ENCODE results near the gene ABHD16B. TPM values are rescaled to one million over a fixed set of nuclear protein-coding genes. Genes with fewer than 3 reads are reported as not detected.

The ABHD16B gene
- total and polyA plus RNA-seq, 2 donors (not counting 1 experiment from before 2014, with no cell fraction given), result not detected

DNA sequence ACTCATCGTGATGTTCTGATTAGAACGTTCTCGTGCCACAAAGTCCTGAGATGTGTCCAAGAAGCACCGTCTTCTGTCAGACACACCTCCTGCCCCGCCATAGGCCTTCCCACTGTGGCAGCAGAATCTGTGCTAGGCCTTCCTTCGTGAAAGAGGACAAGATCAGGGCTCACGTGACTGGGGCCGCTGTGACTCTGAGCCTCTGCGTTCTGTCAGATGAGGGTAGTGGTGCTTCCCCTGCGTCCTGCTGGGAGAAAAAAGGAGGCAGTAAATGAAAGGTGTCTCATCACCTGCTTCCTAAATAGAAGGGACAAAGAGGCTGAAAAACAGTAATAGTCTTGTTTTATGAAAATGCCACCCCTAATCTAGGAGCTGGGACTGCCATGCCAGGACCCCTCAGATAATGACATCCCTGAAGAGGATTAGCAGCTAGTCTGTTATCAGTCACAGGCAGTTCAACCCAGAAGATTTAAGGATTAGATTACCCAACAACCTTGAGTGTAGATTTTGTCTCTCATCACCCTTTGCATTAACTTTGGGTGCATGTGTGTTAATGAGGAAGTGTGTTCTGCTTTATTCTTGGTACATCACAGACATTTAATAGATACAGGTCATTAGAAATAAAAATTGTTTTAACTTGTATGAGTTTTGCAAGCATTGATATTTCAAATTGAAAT lies 37.7 kb downstream of the ABHD16B start:
- Mint-ChIP-seq H3K9me3 (ENCODE audit: insufficient read depth) (no peaks in the 10 kb centered on the region), H3K27me3 (no peaks in the 10 kb centered on the region), H3K27ac (peak overlapping the region; percentile 64), H3K4me1 (peaks cover 61% of the 10 kb centered on the region), H3K4me3 (no peak overlapping the region)
- no peak overlapping the region for H3K4me3 ChIP-seq (ENCODE audit: control extremely low read depth in 1 of 5, extremely low read depth in 1 of 5, insufficient read depth in 1 of 5, low read depth in 2 of 5, low read length in 4 of 5)
- ATAC-seq (ENCODE audit: low read depth) (no peak), DNase-seq (no peak)
- H3K36me3 ChIP-seq (replicated peaks in 1 of 2; ENCODE audit: control extremely low read depth in 1 of 2, control insufficient read depth in 1 of 2, extremely low read depth in 1 of 2, insufficient read depth in 2 of 2, low read length in 1 of 2), result peaks cover 0 to 11% of the 10 kb centered on the region in 2 experiments
- H3K27ac ChIP-seq (ENCODE audit: low read length in 2 of 2), result no peak overlapping the region
- peaks cover 77% of the 10 kb centered on the region for H4K20me1 ChIP-seq (ENCODE audit: control insufficient read depth, insufficient read depth, low read length, poor library complexity, severe bottlenecking)
- intact Hi-C loops (cut with micrococcal nuclease), result loop anchor here (10.0 kb wide), 1 partner anchor 944 kb away; the partner anchor contains the start of gene SLC17A9
- no peak overlapping the region for H3K4me2 ChIP-seq (replicated peaks; ENCODE audit: low read depth, low read length, poor library complexity, severe bottlenecking)
- no peak overlapping the region for H3K9ac ChIP-seq (ENCODE audit: low read length)
- peaks cover 81% of the 10 kb centered on the region for H3K79me2 ChIP-seq (ENCODE audit: control insufficient read depth, insufficient read depth, low read length)
- no peak overlapping the region for H2AFZ ChIP-seq (ENCODE audit: insufficient read depth, low read depth, low read length, poor library complexity, severe bottlenecking)
- H3K9me3 ChIP-seq (ENCODE audit: control extremely low read depth in 1 of 3, control insufficient read depth in 2 of 3, insufficient read depth in 1 of 3, low read length in 2 of 3), result no peaks in the 10 kb centered on the region
- ChIA-PET CTCF (interaction anchor here (1.3 kb wide), 1 partner anchor 75 kb away, joined by 3 read pairs; no protein-coding TSS in a partner anchor), POLR2A (interaction anchor here (0.7 kb wide), 1 partner anchor 60 kb away, joined by 9 read pairs; no protein-coding TSS in a partner anchor)
- H3K27me3 ChIP-seq (replicated peaks in 1 of 4; ENCODE audit: control extremely low read depth in 1 of 4, control insufficient read depth in 3 of 4, insufficient read depth in 4 of 4, low read length in 3 of 4), result no peaks in the 10 kb centered on the region
- H3K4me1 ChIP-seq (ENCODE audit: control insufficient read depth in 2 of 2, insufficient read depth in 2 of 2, low read length in 2 of 2), result peaks cover 28 to 66% of the 10 kb centered on the region in 2 donors
- 96% methylated on average over 10 of the region's 10 CpGs for WGBS (ENCODE audit: insufficient coverage)
- no peak for TF ChIP-seq EZH2 (IDR thresholded peaks at IDR 0.05; ENCODE audit: borderline replicate concordance, insufficient read depth, low read depth, low read length, poor library complexity, severe bottlenecking)
- TF ChIP-seq CTCF (IDR thresholded peaks at IDR 0.05), result no peak

- Mint-ChIP-seq H3K27me3 (no peaks in the 10 kb centered on the region), H3K4me3 (peak overlapping the region; percentile 29), H3K9me3 (ENCODE audit: insufficient read depth) (no peaks in the 10 kb centered on the region), H3K27ac (no peak overlapping the region), H3K4me1 (peaks cover 64% of the 10 kb centered on the region)
- Histone ChIP-seq H3K4me1 (ENCODE audit: control insufficient read depth in 2 of 2, insufficient read depth in 2 of 2, low read length in 2 of 2) (peaks cover 25 to 63% of the 10 kb centered on the region in 2 donors), H3K36me3 (replicated peaks in 1 of 2; ENCODE audit: control extremely low read depth in 1 of 2, control insufficient read depth in 1 of 2, extremely low read depth in 1 of 2, insufficient read depth in 2 of 2, low read length in 1 of 2) (peaks cover 0 to 11% of the 10 kb centered on the region in 2 experiments), H3K9ac (ENCODE audit: low read length) (no peak overlapping the region), H2AFZ (ENCODE audit: insufficient read depth, low read depth, low read length, poor library complexity, severe bottlenecking) (no peak overlapping the region), H4K20me1 (ENCODE audit: control insufficient read depth, insufficient read depth, low read length, poor library complexity, severe bottlenecking) (peaks cover 90% of the 10 kb centered on the region), H3K4me2 (replicated peaks; ENCODE audit: low read depth, low read length, poor library complexity, severe bottlenecking) (peak overlapping the region; percentile 25), H3K27me3 (replicated peaks in 1 of 4; ENCODE audit: control extremely low read depth in 1 of 4, control insufficient read depth in 3 of 4, insufficient read depth in 4 of 4, low read length in 3 of 4) (no peaks in the 10 kb centered on the region), H3K9me3 (ENCODE audit: control extremely low read depth in 1 of 3, control insufficient read depth in 2 of 3, insufficient read depth in 1 of 3, low read length in 2 of 3) (no peaks in the 10 kb centered on the region), H3K27ac (ENCODE audit: low read length in 2 of 2) (no peak overlapping the region), H3K79me2 (ENCODE audit: control insufficient read depth, insufficient read depth, low read length) (peaks cover 95% of the 10 kb centered on the region), H3K4me3 (ENCODE audit: control extremely low read depth in 1 of 5, extremely low read depth in 1 of 5, insufficient read depth in 1 of 5, low read depth in 2 of 5, low read length in 4 of 5) (no peak overlapping the region)
- POLR2A ChIA-PET, result interaction anchor here (0.7 kb wide), 1 partner anchor 359 kb away, joined by 6 read pairs; no protein-coding TSS in a partner anchor
- DNase-seq, result no peak
- ATAC-seq (ENCODE audit: low read depth), result no peak
- WGBS (ENCODE audit: insufficient coverage), result no CpG with 5 or more reads among the region's 3 CpGs
- CTCF ChIA-PET, result no interaction called here
- intact Hi-C loops (cut with micrococcal nuclease), result no loop called here
- TF ChIP-seq EZH2 (IDR thresholded peaks at IDR 0.05; ENCODE audit: borderline replicate concordance, insufficient read depth, low read depth, low read length, poor library complexity, severe bottlenecking) (no peak), CTCF (IDR thresholded peaks at IDR 0.05) (no peak)
These were observed 39.1 kb downstream of the ABHD16B start for GRCh38 chr20:63900413-63900812.
